GM19025 (cell line): ENCODE measurements around the gene PECR.
"Not testable (repeated sequence)": the region's sequence is repeated elsewhere in the genome, so short reads cannot be mapped to it uniquely, and the experiment has no call there.

ENCODE experiments used
- ATAC-seq: cut with Tn5 transposase; IDR thresholded peaks from one replicate; pipeline ENCODE4 v1.9.1; 2021; ENCODE audit warnings: mild to moderate bottlenecking, low read depth, moderate library complexity; ENCODE audit not compliant: unreplicated experiment

PECR gene

GRCh38 chr2:216107320-216107719, 25.7 kb upstream of the PECR start:
- ATAC-seq = no peak

DNA sequence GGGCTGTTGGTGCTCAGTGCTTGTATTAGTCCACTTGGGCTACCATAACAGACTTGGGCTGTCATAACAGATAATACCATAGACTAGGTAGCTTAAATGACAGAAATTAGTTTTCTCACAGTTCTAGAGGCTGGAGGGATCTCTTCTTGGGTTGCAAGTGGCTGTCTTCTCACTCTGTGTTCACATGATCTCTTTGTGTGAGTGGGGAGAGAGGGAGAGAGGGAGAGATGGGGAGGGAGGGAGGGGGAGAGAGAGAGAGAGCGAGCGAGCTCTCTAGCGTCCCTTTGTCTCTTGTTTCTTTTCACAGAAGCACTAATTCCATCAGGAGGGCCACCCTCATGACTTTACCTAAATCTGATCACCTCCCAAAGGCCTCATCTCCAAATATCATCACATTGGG, 23.1 kb upstream of the PECR start:
- no peak for ATAC-seq

- ATAC-seq = no peak
These were observed 21.6 kb upstream of the PECR start for GRCh38 chr2:216103213-216103612.

DNA sequence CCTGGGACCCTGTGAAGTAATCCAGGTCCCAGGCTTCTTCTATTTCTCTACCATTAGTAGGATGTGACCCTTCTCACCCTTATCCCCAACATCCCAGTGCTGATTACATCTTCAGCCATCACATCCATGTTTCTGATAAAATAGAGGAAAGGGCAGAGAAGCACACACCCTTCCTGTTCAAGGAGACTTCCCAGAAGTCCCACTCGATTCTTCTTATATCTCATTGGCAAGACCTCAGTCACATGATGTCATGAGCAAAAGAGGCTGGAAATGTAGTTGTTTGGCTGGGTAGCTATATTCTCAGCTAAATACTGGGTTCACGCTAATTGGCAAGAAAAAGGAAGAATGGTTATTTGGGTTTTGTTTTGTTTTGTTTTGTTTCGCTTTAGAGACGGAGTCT, 19.5 kb upstream of the PECR start:
- ATAC-seq = no peak

DNA sequence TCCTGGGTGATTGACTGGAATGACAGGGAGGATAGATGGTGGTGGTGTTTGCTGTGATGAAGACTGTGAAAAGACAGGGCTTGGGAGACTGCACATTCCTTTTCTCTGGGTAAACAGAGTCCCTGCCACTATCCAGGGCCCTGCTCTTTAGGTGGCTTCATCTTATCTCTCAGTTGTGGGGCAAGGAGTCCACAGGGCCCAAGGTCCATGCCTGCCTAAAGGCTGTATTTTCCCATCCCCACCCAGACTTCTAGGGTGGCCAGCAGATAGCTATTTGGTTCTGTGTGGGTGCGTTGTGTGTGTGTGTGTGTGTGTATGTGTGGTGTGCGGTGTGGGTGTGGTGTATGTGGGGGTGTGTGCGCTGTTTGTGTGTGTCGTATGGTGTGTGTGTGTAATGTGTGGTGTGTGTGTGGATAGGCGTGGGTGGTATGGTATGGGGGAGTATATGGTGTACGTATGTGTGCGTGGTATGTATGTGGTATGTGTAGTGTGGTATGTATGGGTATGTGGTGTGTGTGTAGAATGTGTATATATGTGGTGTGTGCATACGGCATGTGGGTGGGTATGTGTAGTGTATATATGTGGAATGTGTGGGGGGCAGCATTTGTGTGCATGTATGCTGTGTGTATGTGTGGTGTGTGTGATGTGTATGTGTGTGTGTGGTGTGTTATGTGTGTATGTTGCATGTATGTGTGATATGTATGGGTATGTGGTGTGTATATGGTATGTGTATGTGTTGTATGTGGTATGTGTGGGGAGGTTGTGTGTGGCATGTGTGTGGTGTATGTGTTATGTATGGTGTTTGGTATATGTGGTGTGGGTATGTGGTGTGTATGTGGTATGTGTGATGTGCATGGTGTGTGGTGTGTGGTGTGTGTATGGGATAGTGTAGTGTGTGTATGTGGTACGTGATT, 17.1 kb upstream of the PECR start:
- ATAC-seq = no peak

DNA sequence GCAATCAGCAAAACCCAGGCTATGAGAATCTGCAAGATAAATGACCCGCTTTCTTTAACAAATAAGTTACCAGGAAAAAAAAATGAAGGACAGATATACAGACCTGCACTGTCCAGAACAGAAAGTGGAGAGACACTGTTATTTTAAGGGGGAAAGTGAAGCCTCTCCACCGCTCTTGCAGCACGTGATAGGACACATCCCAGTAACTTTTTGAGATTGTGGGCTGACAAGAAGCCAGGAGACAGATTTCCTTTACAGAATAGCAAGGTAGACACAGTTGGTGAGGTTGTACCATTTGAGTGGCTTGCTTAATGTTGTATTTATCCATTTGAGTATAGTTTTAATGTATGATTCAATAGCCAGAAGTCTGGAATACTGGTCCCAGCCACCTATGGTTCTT, 13.1 kb upstream of the PECR start:
- ATAC-seq = no peak

GRCh38 chr2:216092646-216093045, 11.0 kb upstream of the PECR start:
- ATAC-seq = no peak

DNA sequence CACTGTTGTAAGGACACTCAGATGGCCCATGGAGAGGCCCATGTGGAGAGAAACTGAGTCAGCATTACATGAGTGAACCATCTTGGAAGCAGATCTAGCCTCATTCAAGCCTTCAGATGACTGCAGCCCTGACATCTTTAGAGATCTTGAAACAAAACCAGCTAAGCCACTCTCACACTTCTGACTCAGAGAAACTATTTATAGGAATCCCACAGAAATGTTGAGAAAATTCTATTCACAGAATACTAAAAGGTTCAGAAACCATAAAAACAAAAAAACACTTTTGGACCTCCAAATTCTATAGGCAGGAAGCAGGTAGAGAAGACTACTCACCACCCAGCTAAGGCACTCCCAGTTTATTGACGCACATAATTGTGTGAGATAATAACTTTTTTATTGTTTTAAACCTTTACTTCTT, 8.8 kb upstream of the PECR start:
- ATAC-seq = no peak

DNA sequence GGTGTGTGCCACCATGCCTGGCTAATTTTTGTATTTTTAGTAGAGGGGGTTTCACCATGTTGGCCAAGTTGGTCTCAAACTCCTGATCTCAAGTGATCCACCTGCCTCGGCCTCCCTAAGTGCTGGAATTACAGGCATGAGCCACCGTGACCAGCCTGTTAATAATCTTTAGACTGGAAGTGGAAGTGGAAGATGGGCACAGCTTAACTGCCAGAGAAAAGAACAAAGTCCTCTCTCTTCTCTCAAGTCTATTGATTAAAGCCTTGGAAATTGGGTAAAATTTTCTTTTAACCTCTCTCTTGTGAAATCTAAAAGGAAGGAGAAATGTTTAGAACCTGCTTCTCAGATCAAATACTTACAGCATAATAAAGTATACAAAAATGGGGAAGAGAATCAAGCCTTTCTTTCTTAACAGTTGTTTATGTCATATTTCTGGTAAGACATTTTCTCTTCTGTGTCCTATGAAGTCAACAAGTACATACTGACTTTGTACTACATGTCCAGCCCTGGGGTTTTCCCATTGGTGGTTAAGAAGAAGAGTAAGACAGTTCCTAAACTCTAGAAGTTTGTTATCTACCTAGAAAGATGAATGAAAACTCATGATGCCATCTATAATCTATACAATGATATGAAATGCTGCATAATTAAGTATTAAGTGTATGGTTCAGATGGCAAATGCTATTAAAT, 4.7 kb upstream of the PECR start:
- ATAC-seq = no peak

DNA sequence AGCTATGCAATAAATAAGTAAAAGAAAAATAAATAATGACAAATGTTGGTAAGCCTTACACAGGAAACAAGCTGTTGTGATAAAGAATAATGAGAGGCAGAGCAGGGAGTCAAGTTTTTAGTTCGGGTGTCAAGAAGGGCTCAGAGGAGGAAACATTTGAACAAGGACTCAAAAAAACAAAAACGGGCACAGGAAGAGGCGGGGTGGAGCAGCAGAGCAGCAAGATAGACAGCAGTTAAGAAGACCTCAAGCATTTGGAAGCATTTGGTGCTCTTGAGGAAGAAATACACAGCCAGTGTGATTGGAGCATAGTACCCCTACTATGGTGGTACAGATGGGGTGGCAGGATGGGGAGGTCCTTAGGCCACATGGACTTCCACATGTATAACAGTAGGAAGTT, 2.9 kb upstream of the PECR start:
- no peak for ATAC-seq

GRCh38 chr2:216083464-216084281, 2.1 kb upstream of the PECR start:
- no peak for ATAC-seq

- no peak for ATAC-seq
These were observed 1.2 kb upstream of the PECR start for GRCh38 chr2:216082805-216083204.

- ATAC-seq = no peak
These were observed 605 bp upstream of the PECR start for GRCh38 chr2:216082117-216082711.

DNA sequence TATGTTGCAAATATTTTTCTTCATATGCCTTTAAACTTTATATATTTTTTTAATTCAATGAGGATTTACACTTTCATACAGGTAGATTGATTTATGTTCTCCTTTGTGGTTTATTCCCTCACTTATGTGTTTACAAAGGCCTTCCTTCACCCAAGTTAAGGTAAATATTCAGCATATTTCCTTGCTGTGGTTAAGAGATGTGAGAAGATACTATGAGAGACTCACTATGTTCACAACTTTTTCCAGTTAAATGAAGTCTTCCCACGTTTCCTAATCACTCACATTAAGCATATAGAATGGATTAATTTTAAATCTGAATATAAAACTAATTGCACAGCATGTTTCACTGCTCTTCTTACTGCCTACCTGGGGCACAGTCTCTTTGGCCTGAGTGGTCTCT, 597 bp downstream of the PECR start:
- no peak for ATAC-seq

DNA sequence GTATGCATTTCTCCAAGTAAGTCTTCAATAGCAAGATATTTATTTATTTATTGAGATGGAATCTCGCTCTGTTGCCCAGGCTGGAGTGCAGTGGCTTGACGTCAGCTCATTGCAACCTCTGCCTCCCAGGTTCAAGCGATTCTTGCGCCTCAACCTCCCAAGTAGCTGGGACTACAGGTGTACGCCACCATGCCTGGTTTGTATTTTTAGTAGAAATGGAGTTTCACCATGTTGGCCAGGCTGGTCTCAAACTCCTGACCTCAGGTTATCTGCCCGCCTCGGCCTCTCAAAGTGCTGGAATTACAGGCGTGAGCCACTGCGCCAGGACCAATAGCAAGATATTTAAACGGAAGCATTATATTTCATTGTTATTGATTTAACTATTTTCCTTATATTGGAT, 1.6 kb downstream of the PECR start:
- ATAC-seq = not testable (repeated sequence)

GRCh38 chr2:216078776-216079175, 2.8 kb downstream of the PECR start:
- no peak for ATAC-seq

- ATAC-seq = no peak
These were observed 5.8 kb downstream of the PECR start for GRCh38 chr2:216075510-216076485.

- ATAC-seq = no peak
These were observed 6.8 kb downstream of the PECR start for GRCh38 chr2:216074794-216075193.

DNA sequence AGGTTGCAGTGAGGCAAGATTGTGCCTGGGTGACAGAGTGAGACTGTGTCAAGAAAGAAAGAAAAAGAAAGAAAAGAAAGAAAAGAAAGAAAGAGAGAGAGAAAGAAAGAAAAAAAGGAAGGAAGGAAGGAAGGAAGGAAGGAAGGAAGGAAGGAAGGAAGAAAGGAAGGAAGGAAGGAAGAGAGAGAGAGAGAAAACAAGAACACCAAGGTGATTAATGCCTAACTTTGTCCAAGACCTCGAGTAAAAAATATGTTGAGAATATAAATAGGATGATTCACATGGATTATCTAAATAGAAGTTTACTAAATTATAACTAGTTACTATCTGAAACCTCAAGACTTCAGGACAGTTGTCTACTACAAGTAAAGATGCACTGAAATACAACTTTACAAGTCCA, 7.2 kb downstream of the PECR start:
- no peak for ATAC-seq

GRCh38 chr2:216073773-216074172, 7.8 kb downstream of the PECR start:
- no peak for ATAC-seq
